Activated B cell treated with CpG ODN at 0.5 μM for 24 hours (primary cell): ENCODE measurements around the gene ATXN2. TPM values are rescaled to one million over a fixed set of nuclear protein-coding genes. Genes with fewer than 3 reads are reported as not detected.
"Not testable (repeated sequence)": the region's sequence is repeated elsewhere in the genome, so short reads cannot be mapped to it uniquely, and the experiment has no call there.

Source experiments
- ATAC-seq: fragments of 200-7000 bp; cut with Tn5 transposase; one replicate; pipeline ENCODE4 v1.10.0; 2021; ENCODE audit warnings: low read depth, mild to moderate bottlenecking, moderate library complexity
- CTCF ChIA-PET: fragments of 350-600 bp; sonication (Branson Sonifier 250); formaldehyde crosslinking; loops from one replicate; lab custom pipeline; 2021; ENCODE audit warnings: antibody characterized with exemption; lab: Charles Lee
- POLR2A ChIA-PET: fragments of 350-600 bp; sonication (Branson Sonifier 250); formaldehyde crosslinking; loops from one replicate; lab custom pipeline; 2021; ENCODE audit warnings: antibody characterized with exemption; lab: Charles Lee
- DNase-seq: peaks from one replicate; pipeline ENCODE4 v3.0.0; 2022
- H3K27ac Mint-ChIP-seq: one replicate; pipeline ENCODE4 v1.8.0; 2020; ENCODE audit warnings: mixed read lengths
- H3K27me3 Mint-ChIP-seq: one replicate; pipeline ENCODE4 v1.8.0; 2021; ENCODE audit warnings: mixed read lengths
- H3K36me3 Mint-ChIP-seq: one replicate; pipeline ENCODE4 v1.8.0; 2021; ENCODE audit warnings: low read depth, mixed read lengths
- H3K4me1 Mint-ChIP-seq: one replicate; pipeline ENCODE4 v1.8.0; 2021; ENCODE audit warnings: mixed read lengths
- H3K4me3 Mint-ChIP-seq: one replicate; pipeline ENCODE4 v1.8.0; 2020; ENCODE audit warnings: mild to moderate bottlenecking, mixed read lengths
- H3K9me3 Mint-ChIP-seq: one replicate; pipeline ENCODE4 v1.8.0; 2020; ENCODE audit warnings: mixed read lengths
- intact Hi-C: fragments of 100-400 bp; cut with micrococcal nuclease; formaldehyde crosslinking; loops from one replicate; pipeline ENCODE4 v1.15.1; 2024
- total RNA-seq: library from RNA; stranded (reverse); gene quantifications from 2 replicates; pipeline ENCODE4 v1.2.3, GENCODE V29; 2022
- TF ChIP-seq, protein P1 (sequence below): fragments of 200-600 bp; IDR thresholded peaks from one replicate; pipeline ENCODE4 v1.8.0; 2022; ENCODE audit warnings: antibody characterized with exemption, mild to moderate bottlenecking

Gene ATXN2
- total RNA-seq, 1 donor from 2014 or later, result 46.2 TPM

DNA sequence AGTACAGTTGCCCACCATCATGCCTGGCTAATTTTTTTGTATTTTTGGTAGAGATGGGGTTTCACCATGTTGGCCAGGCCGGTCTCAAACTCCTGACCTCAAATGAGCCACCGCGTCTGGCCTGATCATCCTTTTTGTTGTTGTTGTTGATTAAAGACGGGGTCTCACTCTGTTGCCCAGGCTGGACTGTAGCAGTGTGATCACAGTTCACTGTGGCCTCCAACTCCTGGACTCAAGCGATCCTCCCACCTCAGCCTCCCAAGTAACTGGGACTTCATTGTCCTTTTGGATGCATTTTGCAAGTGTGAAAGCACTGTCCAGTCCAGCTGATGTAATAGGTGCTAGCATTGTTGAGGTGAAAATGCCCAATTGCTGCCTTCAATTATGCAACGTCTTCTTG is 27.1 kb upstream of the ATXN2 start:
- POLR2A ChIA-PET, result no interaction called here
- no peak for DNase-seq
- Mint-ChIP-seq H3K4me3 (no peak overlapping the region), H3K27ac (no peak overlapping the region), H3K9me3 (peaks cover 2% of the 10 kb centered on the region), H3K27me3 (no peaks in the 10 kb centered on the region), H3K36me3 (no peaks in the 10 kb centered on the region), H3K4me1 (no peaks in the 10 kb centered on the region)
- TF ChIP-seq, protein P1, sequence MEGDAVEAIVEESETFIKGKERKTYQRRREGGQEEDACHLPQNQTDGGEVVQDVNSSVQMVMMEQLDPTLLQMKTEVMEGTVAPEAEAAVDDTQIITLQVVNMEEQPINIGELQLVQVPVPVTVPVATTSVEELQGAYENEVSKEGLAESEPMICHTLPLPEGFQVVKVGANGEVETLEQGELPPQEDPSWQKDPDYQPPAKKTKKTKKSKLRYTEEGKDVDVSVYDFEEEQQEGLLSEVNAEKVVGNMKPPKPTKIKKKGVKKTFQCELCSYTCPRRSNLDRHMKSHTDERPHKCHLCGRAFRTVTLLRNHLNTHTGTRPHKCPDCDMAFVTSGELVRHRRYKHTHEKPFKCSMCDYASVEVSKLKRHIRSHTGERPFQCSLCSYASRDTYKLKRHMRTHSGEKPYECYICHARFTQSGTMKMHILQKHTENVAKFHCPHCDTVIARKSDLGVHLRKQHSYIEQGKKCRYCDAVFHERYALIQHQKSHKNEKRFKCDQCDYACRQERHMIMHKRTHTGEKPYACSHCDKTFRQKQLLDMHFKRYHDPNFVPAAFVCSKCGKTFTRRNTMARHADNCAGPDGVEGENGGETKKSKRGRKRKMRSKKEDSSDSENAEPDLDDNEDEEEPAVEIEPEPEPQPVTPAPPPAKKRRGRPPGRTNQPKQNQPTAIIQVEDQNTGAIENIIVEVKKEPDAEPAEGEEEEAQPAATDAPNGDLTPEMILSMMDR, result no peak
- ATAC-seq, result no peak
- intact Hi-C loops, result no loop called here
- CTCF ChIA-PET, result no interaction called here

DNA sequence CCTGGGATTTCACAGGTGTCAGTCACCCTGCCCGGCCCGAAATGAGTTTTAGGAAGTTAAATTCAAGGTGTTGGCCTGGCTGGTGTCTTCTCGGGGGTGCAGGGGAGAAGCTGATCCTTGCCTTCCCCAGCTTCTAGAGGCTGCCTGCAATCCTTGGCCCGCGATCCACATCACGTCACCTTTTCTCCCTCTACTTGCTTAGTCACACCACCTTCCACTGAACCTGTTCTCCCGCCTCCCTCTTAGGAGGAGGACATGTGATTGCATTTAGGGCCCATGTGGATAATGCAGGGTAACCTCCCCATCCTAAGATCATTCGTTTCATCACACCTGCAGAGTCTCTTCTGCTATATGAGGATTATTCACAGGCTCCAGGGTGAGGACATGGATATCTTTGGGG is 25.4 kb upstream of the ATXN2 start:
- H3K4me3 Mint-ChIP-seq, result no peak overlapping the region
- H3K9me3 Mint-ChIP-seq, result no peaks in the 10 kb centered on the region
- no peak for ATAC-seq
- POLR2A ChIA-PET, result no interaction called here
- intact Hi-C loops, result no loop called here
- TF ChIP-seq, protein P1, result no peak
- H3K36me3 Mint-ChIP-seq, result no peaks in the 10 kb centered on the region
- CTCF ChIA-PET, result no interaction called here
- DNase-seq, result no peak
- no peaks in the 10 kb centered on the region for H3K4me1 Mint-ChIP-seq
- no peaks in the 10 kb centered on the region for H3K27me3 Mint-ChIP-seq
- H3K27ac Mint-ChIP-seq, result no peak overlapping the region

DNA sequence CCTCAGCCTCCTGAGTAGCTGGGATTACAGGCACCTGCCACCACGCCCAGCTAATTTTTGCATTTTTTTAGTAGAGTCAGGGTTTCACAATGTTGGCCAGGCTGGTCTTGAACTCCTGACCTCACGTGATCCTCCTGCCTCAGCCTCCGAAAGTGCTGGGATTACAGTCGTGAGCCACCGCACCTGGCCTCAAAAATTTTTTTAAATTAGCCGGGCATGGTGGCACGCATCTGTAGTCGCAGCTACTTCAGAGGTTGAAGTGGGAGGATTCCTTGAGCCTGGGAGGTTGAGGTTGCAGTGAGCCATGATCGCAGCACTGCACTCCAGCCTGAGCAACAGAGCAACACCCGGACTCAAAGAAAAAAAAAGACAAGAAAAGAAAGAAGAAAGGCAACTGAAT is 18.7 kb upstream of the ATXN2 start:
- H3K4me1 Mint-ChIP-seq, DNase-seq, H3K4me3 Mint-ChIP-seq, CTCF ChIA-PET, H3K9me3 Mint-ChIP-seq, ATAC-seq, intact Hi-C loops, POLR2A ChIA-PET, H3K36me3 Mint-ChIP-seq, H3K27me3 Mint-ChIP-seq, H3K27ac Mint-ChIP-seq: not testable (repeated sequence)

DNA sequence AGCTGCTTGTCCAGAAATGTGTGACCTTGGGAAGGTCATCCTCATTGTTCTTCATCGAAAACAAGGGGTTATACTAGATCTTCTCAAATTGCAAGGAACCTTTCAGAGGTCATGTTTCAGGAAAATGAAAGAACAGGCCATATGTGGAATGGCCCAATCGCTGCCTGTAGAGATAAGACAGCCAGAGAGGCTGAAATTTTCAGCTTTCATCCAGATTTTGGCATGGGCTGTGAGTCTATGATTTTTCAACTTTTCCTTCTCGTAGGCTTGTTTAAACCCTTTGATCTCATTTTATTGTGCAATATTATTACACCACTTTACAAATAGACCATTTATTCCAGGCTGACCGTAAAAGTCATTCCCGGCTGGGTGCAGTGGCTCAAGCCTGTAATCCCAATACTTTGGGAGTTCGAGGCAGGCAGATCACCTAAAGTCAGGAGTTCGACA is 17.1 kb upstream of the ATXN2 start:
- intact Hi-C loops, result no loop called here
- Mint-ChIP-seq H3K36me3 (no peaks in the 10 kb centered on the region), H3K9me3 (no peaks in the 10 kb centered on the region), H3K4me3 (no peak overlapping the region), H3K27ac (no peak overlapping the region), H3K27me3 (no peaks in the 10 kb centered on the region), H3K4me1 (no peaks in the 10 kb centered on the region)
- DNase-seq (no peak), ATAC-seq (no peak)
- ChIA-PET CTCF (no interaction called here), POLR2A (no interaction called here)
- TF ChIP-seq, protein P1, result no peak

DNA sequence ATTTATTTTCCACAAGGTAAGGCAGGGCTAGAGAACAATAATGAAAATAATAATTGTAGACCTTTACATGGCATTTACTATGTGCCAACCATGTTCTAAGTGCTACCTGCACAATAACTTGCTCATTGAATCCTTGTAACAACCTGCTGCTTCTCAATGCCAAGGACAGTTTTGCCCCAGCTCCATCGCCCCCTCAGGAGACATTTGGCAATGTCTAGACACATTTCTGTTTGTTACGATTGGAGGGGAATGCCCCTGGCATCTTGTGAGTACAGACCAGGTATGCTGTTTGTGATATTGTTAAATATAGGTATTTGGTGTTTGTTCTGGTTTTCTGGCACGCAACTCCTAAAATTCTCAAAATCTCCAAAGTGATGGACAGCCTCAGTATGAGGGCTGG is 8.1 kb upstream of the ATXN2 start:
- TF ChIP-seq, protein P1, result no peak
- Mint-ChIP-seq H3K27ac (no peak overlapping the region), H3K9me3 (no peaks in the 10 kb centered on the region), H3K4me3 (no peak overlapping the region), H3K27me3 (peaks cover 5% of the 10 kb centered on the region), H3K4me1 (no peaks in the 10 kb centered on the region), H3K36me3 (no peaks in the 10 kb centered on the region)
- no peak for ATAC-seq
- ChIA-PET CTCF (no interaction called here), POLR2A (no interaction called here)
- DNase-seq, result no peak
- intact Hi-C loops, result no loop called here

DNA sequence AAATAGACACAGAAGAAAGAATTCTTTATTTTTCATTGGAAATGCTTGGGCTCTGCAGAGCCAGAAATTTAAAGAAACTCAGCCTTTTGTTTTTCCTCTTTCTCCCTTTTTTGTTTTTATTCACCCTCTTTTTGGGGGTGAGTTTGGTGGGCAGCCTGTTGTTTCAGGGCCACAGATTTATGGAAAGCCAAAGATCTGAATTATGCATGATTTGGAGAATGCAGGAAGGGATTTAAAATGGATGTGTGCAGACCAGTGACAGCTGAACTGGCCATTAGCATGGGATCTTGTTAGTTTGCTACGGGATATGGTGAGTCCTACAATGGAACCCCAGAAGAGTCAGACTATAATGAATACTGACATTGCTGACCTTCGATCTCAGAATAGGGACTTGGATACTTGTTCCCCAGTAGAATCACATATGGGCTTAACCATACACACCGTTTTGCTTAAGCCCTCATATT is 7.7 kb upstream of the ATXN2 start:
- H3K4me3 Mint-ChIP-seq, result no peak overlapping the region
- ChIA-PET CTCF (no interaction called here), POLR2A (interaction anchor here (0.6 kb wide), 1 partner anchor 787 kb away, joined by 3 read pairs; no protein-coding TSS in a partner anchor)
- intact Hi-C loops, result no loop called here
- no peak for DNase-seq
- TF ChIP-seq, protein P1, result no peak
- no peaks in the 10 kb centered on the region for H3K36me3 Mint-ChIP-seq
- ATAC-seq, result no peak
- no peaks in the 10 kb centered on the region for H3K9me3 Mint-ChIP-seq
- no peak overlapping the region for H3K27ac Mint-ChIP-seq
- no peaks in the 10 kb centered on the region for H3K4me1 Mint-ChIP-seq
- H3K27me3 Mint-ChIP-seq, result peaks cover 5% of the 10 kb centered on the region
